ENCODE results near the gene PRKACA.
A peak's percentile ranks its signal among the peaks of the same experiment; 100 is the strongest.
"Not testable (repeated sequence)": the region's sequence is repeated elsewhere in the genome, so short reads cannot be mapped to it uniquely, and the experiment has no call there.

Gene PRKACA

GRCh38 chr19:14147797-14148605 is 30.4 kb upstream of the PRKACA start:
- peak; percentile 11 for DNase-seq

GRCh38 chr19:14146789-14147216 is 29.2 kb upstream of the PRKACA start:
- DNase-seq: no peak

- not testable (repeated sequence) for DNase-seq
These were observed 28.6 kb upstream of the PRKACA start for GRCh38 chr19:14146169-14146568.

- DNase-seq: no peak
These were observed 27.8 kb upstream of the PRKACA start for GRCh38 chr19:14145381-14145780.

- DNase-seq: no peak
These were observed 25.0 kb upstream of the PRKACA start for GRCh38 chr19:14142262-14143190.

GRCh38 chr19:14141041-14141440 is 23.5 kb upstream of the PRKACA start:
- no peak for DNase-seq

- no peak for DNase-seq
These were observed 22.4 kb upstream of the PRKACA start for GRCh38 chr19:14139944-14140343.

- DNase-seq: peak; percentile 12
These were observed 21.2 kb upstream of the PRKACA start for GRCh38 chr19:14138576-14139265.

GRCh38 chr19:14136509-14137281 is 19.1 kb upstream of the PRKACA start, which contains the start of gene ASF1B:
Gene ASF1B (minus strand): TSS chr19:14136589. CDS start chr19:14136456, 133 bp downstream.
- DNase-seq: peak; percentile 100

- no peak for DNase-seq
These were observed 18.5 kb upstream of the PRKACA start for GRCh38 chr19:14135985-14136508.

GRCh38 chr19:14135355-14135754 is 17.8 kb upstream of the PRKACA start:
- DNase-seq: no peak

- DNase-seq: no peak
These were observed 10.5 kb upstream of the PRKACA start for GRCh38 chr19:14127929-14128509.

- no peak for DNase-seq
These were observed 9.6 kb upstream of the PRKACA start for GRCh38 chr19:14127176-14127575.

- DNase-seq: no peak
These were observed 5.4 kb upstream of the PRKACA start for GRCh38 chr19:14122924-14123323.

GRCh38 chr19:14120497-14120780 is 2.9 kb upstream of the PRKACA start:
- DNase-seq: no peak

- DNase-seq: no peak
These were observed 2.3 kb upstream of the PRKACA start for GRCh38 chr19:14119644-14120496.

- no peak for DNase-seq
These were observed 1.6 kb upstream of the PRKACA start for GRCh38 chr19:14119146-14119545.

- peak; percentile 20 for DNase-seq
These were observed 846 bp upstream of the PRKACA start for GRCh38 chr19:14118165-14119051.

- DNase-seq: no peak
These were observed 514 bp downstream of the PRKACA start for GRCh38 chr19:14116918-14117578.
